Tibial artery (tissue), 4 donors: ENCODE data around the gene ZNF385B.
"Not testable (repeated sequence)": the region's sequence is repeated elsewhere in the genome, so short reads cannot be mapped to it uniquely, and the experiment has no call there.

Experiments used
- DNase-seq, 2 donors: peaks; one replicate each; pipeline ENCODE4 v3.0.0-alpha.2; 2019
- H3K27ac ChIP-seq, 2 donors: fragments of 200-600 bp; sonication (generic) in 1 of 2; 1 replicate in 1 of 2; 2 replicates in 1 of 2; pipeline ENCODE4 v1.5.1; 2018 to 2019; ENCODE audit warnings: mild to moderate bottlenecking in 1 of 2
- H3K27me3 ChIP-seq, 2 donors: fragments of 200-600 bp; sonication (generic) in 1 of 2; one replicate each; pipeline versions ENCODE4 v1.5.1 to v1.6.0; 2016 to 2019
- H3K36me3 ChIP-seq, 3 donors: fragments of 200-600 bp; sonication (generic) in 2 of 3; one replicate each; pipeline ENCODE4 v1.5.1; 2016 to 2019; ENCODE audit warnings: mild to moderate bottlenecking in 2 of 3
- H3K4me1 ChIP-seq, 4 donors: fragments of 200-600 bp; sonication (generic) in 2 of 4; 1 replicate in 3 of 4; 2 replicates in 1 of 4; pipeline ENCODE4 v1.5.1; 2016 to 2019
- H3K4me3 ChIP-seq, 2 donors: fragments of 200-600 bp; sonication (generic) in 1 of 2; 1 replicate in 1 of 2; 2 replicates in 1 of 2; pipeline ENCODE4 v1.5.1; 2018 to 2019; ENCODE audit warnings: mild to moderate bottlenecking in 2 of 2
- H3K9me3 ChIP-seq, 3 donors: fragments of 200-600 bp; sonication (generic) in 1 of 3; one replicate each; pipeline ENCODE4 v1.5.1; 2016 to 2019
- CTCF ChIP-seq, 2 experiments: fragments of 200-600 bp in 1 of 2; fragments of 450-650 bp in 1 of 2; IDR thresholded peaks; one replicate each; pipeline ENCODE4 v1.5.1; 2017 to 2019; ENCODE audit warnings: antibody characterized with exemption in 2 of 2, mild to moderate bottlenecking in 1 of 2, moderate library complexity in 1 of 2
- intact Hi-C: fragments of 100-400 bp; cut with DNase I; formaldehyde crosslinking; loops from one replicate; pipeline ENCODE4 v1.15.0; 2023; ENCODE audit warnings: low total_unique reads

ZNF385B gene

GRCh38 chr2:179645047-179645446, 216.4 kb downstream of the ZNF385B start:
- intact Hi-C loops: no loop called here
- no peaks in the 10 kb centered on the region for H3K27me3 ChIP-seq

GRCh38 chr2:179642462-179642861, 218.9 kb downstream of the ZNF385B start:
- H3K4me1 ChIP-seq: peaks cover 0 to 1% (median under 1%) of the 10 kb centered on the region in 4 donors
- H3K4me3 ChIP-seq: no peak overlapping the region
- no peak for TF ChIP-seq CTCF (IDR thresholded peaks at IDR 0.05)
- intact Hi-C loops: no loop called here
- H3K27me3 ChIP-seq: no peaks in the 10 kb centered on the region
- H3K27ac ChIP-seq: no peak overlapping the region
- no peak for DNase-seq
- no peaks in the 10 kb centered on the region for H3K9me3 ChIP-seq
- no peaks in the 10 kb centered on the region for H3K36me3 ChIP-seq

More at GRCh38 chr2:179645047-179645446, 216.4 kb downstream of the ZNF385B start:
- no peak for DNase-seq
- no peaks in the 10 kb centered on the region for H3K9me3 ChIP-seq
- no peaks in the 10 kb centered on the region for H3K4me1 ChIP-seq
- H3K27ac ChIP-seq: no peak overlapping the region
- no peaks in the 10 kb centered on the region for H3K36me3 ChIP-seq
- no peak for TF ChIP-seq CTCF (IDR thresholded peaks at IDR 0.05)
- H3K4me3 ChIP-seq: no peak overlapping the region

- no peak overlapping the region for H3K27ac ChIP-seq
Observed at GRCh38 chr2:179636995-179637394, 224.4 kb downstream of the ZNF385B start.

GRCh38 chr2:179636100-179636980, 225.1 kb downstream of the ZNF385B start:
- H3K4me1 ChIP-seq: peaks cover 0 to 12% (median 5%) of the 10 kb centered on the region in 4 donors
- H3K27me3 ChIP-seq: no peaks in the 10 kb centered on the region
- no peak for DNase-seq
- H3K27ac ChIP-seq: no peak overlapping the region
- H3K9me3 ChIP-seq: no peaks in the 10 kb centered on the region
- H3K4me3 ChIP-seq: no peak overlapping the region
- TF ChIP-seq CTCF (IDR thresholded peaks at IDR 0.05): no peak
- no peaks in the 10 kb centered on the region for H3K36me3 ChIP-seq
- intact Hi-C loops: no loop called here

More at GRCh38 chr2:179636995-179637394, 224.4 kb downstream of the ZNF385B start:
- no peak for TF ChIP-seq CTCF (IDR thresholded peaks at IDR 0.05)
- no peaks in the 10 kb centered on the region for H3K9me3 ChIP-seq
- H3K36me3 ChIP-seq: no peaks in the 10 kb centered on the region
- intact Hi-C loops: no loop called here
- DNase-seq: no peak
- no peak overlapping the region for H3K4me3 ChIP-seq
- peaks cover 0 to 12% (median 5%) of the 10 kb centered on the region in 4 donors for H3K4me1 ChIP-seq
- H3K27me3 ChIP-seq: no peaks in the 10 kb centered on the region

- intact Hi-C loops, H3K27me3 ChIP-seq, H3K27ac ChIP-seq, H3K9me3 ChIP-seq, H3K4me3 ChIP-seq, DNase-seq, H3K36me3 ChIP-seq, H3K4me1 ChIP-seq: not testable (repeated sequence)
Observed at GRCh38 chr2:179631769-179632385, 229.5 kb downstream of the ZNF385B start.

- H3K27me3 ChIP-seq, H3K9me3 ChIP-seq, H3K4me3 ChIP-seq, H3K27ac ChIP-seq, intact Hi-C loops, H3K36me3 ChIP-seq, H3K4me1 ChIP-seq: not testable (repeated sequence)
- DNase-seq: peak in 1 of 2 donors; percentile 19
Observed at GRCh38 chr2:179629776-179630175, 231.6 kb downstream of the ZNF385B start.
